Hippocampal formation (tissue), 2 donors: ENCODE data around the gene CHRFAM7A.
"Not testable (repeated sequence)": the region's sequence is repeated elsewhere in the genome, so short reads cannot be mapped to it uniquely, and the experiment has no call there.

Experiments
- DNase-seq, 2 donors: peaks; one replicate each; lab custom pipeline; 2025; lab: John Stamatoyannopoulos, UW

Gene CHRFAM7A

DNA sequence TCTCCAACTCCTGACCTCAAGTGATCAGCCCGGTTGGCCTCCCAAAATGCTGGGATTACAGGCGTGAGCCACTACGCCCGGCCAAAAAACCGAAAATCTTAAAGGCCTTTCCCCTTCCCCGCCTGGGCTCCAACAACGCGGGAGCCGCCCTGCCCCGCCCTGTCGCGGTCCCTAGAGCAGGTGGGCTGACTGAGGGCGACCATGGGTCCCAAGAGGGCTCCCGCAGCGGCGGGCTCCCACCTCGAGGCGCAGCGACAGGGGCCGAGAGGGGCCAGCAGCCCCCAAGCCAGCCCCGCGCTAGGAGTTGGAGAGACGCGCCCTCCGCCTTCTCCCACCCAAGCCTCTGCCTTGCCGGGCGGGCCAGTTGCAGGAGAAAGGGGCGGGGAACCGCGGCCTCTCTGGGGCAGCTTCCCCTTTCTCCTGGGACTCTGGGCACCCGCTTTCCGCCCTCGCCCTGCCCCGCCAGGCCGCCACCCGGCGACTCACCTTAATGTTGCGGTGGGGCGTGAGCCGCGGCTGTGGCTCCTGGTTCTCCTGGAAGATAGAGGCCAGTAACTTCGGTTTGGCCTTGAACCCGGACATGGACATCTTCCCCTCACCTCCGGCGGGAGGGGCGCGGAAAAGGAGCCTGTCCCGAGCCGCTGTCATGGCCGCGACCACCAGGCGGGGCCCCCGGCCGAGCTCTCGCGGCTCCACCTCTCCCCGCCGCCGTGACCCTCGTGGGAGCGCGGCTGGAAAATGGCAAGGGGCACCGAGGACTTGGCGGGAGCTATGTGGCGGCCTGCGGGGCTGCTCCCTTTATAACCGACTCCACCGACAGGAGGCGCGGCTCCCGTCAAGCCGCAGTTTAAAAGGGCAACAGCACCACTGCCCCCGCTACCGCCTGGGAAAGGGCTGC lies at the start of gene CHRFAM7A:
CHRFAM7A (minus strand) TSS at position 775 of the 898 bp plus-strand sequence. CDS start 10,189 bp downstream, outside the sequence.
- not testable (repeated sequence) for DNase-seq

DNA sequence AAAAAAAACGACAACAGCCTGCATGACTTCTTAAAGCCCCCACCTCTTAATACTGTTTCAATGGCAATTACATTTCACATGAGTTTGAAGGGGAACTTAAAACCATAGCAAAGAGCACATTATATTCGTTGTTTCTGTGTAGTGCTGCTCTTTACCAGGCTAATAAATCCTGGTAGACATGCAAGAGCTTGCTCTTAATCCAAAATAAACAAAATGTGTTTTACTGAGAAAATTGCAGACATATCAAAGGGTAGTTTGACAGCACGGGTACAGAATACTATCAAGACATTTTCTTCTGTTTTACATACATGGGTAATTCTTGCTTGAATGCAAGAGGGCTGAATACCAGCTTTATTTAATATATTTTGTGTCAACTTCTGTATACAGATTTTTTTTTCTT lies 45.0 kb upstream of the CHRFAM7A start:
- not testable (repeated sequence) for DNase-seq

- DNase-seq, result not testable (repeated sequence)
Measured at GRCh38 chr15:30435878-30436277, 42.5 kb upstream of the CHRFAM7A start.

- DNase-seq, result not testable (repeated sequence)
Measured at GRCh38 chr15:30420723-30421122, 27.4 kb upstream of the CHRFAM7A start.

- not testable (repeated sequence) for DNase-seq
Measured at GRCh38 chr15:30414160-30414559, 20.8 kb upstream of the CHRFAM7A start, which contains the start of gene GOLGA8R. Gene GOLGA8R, minus strand, starts transcription at chr15:30414260. Its CDS starts 98 bp downstream, at chr15:30414162.

- not testable (repeated sequence) for DNase-seq
Measured at GRCh38 chr15:30407636-30408035, 14.3 kb upstream of the CHRFAM7A start.

DNA sequence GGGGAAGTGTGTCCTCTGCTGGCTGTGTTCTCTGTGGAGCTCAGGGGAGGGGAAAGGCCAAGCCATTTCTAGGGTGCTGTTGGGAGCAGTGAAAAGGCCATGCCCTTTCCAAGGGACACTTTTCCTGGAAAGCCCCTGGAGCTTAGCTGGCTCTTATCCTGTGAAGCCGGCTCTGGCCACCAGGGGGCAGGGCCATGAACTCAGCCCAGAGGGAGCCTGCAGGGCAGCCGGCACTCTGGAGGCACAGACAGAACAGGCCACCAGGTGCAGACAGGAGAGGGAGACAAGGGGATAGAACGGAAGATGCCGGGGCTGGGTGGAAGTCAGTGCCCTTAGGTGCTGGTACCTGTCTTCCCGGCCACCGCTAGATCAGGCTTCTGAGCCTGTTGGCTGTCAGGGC lies 5.6 kb upstream of the CHRFAM7A start:
- DNase-seq, result not testable (repeated sequence)

DNA sequence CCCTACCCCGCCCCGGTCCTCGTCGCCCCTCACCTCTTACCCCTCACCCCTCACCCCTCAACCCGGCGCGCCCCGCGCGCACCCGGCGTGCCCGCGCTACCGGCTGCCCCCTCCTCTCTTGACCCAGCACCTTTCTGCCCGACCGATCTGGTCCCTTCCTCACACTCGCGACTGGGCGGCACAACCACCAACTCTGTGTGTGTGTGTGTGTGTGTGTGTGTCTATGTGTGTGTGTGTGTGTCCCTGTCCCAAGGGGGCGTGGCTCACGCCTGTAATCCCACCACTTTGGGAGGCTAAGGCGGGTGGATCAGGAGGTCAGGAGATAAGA lies 288 bp upstream of the CHRFAM7A start:
- DNase-seq, result not testable (repeated sequence)

DNA sequence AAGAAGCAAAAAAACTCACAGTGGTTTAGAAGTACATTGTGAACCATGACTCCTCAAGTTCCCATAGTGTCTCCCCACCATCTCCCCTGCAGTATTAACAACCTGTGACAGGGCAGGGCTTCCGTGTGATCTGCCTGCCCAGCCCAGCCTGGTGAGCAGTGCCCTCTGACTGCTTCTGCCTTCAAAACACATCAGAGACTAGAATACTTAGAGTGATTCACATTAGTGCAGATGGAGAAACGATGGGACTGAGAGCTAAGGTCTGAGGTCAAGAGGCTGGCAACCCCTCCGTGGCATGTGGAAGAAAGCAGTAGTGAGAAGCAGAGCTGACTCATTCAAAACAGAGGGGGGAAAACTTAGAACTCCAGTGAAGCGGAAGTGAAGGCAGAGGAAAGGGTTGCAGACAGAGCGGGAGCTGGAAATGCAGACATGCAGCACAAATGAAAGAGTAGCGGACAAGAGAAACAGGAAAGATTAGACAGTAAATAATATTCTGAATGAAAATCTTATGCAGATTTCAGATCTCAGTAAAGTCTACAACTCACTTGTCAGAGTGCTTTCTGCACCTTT lies 6.9 kb downstream of the CHRFAM7A start:
- not testable (repeated sequence) for DNase-seq

DNA sequence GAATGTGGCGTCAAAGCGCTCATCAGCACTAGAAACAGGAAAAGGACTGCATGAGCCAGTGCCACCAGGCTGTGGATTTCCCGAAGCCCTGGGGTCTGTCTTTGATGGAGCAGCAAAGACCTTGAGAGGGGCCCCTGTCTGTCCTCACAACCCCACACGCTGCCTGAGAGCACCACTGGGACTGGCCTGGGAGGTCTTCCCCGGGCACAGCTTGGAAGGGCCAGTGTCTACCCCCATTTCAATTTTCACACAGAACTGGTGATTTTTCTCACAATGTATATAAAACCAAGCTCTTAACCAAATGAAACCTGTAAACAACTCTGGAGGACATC lies 16.3 kb downstream of the CHRFAM7A start:
- not testable (repeated sequence) for DNase-seq

GRCh38 chr15:30376375-30377081 lies 16.8 kb downstream of the CHRFAM7A start:
- not testable (repeated sequence) for DNase-seq

- not testable (repeated sequence) for DNase-seq
Measured at GRCh38 chr15:30375872-30376271, 17.5 kb downstream of the CHRFAM7A start.

- DNase-seq, result not testable (repeated sequence)
Measured at GRCh38 chr15:30374862-30375261, 18.5 kb downstream of the CHRFAM7A start.

DNA sequence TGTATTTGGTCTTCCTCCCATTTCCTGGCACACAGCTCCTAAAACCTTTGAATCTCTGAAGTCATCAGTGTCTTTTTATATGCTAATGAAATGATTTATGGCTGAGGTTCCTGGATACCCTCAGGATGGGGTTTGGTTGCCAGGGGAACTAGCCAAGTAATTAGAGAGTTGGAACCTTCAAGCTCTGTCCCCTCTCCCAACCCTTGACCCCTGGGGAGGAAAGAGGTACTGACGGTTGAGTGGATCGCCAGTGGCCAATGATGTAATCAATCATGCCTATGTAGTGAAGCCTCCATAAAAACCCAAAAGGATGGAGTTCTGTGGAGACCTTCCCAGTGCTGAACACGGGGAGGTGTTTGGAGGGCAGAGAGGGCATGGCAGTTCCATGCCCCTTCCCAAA lies 25.1 kb downstream of the CHRFAM7A start:
- not testable (repeated sequence) for DNase-seq

DNA sequence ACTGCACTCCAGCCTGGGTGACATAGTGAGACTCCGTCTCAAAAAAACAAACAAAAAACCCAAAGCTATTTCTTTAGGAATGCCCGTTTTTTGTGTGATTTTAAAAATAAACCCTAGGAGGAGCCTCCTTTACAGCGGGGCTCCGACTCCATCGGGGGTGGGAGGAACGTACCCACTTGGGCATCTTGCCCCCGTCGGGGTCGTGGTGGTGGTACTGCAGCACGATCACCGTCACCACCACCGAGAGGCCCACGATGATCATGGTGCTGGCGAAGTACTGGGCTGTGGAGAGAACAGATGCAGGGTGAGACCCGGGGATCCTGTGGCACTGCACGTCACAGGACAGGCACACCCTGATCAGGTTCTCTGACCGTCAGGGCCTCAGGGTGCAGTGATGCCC lies 26.1 kb downstream of the CHRFAM7A start:
- DNase-seq, result not testable (repeated sequence)

- not testable (repeated sequence) for DNase-seq
Measured at GRCh38 chr15:30361404-30361803, 31.9 kb downstream of the CHRFAM7A start.

DNA sequence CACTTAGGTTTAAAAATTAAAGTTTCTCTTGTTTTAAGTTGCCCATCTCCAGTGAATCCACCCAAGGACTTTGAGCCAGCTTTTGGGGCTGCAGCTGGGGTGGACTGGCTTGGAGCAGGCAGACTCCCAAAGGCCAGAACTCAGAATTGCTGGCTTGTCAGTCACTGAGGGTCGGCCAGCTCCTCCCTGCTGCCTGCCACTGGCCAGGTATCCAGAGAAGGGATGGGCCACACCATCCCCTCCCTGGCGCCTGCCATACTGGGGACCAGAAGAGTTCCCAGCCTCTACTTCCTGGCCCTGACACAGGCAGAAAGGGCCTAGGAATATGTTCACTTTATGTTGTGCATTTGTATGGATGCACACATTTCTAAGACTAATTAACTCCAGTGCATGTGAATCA lies 32.4 kb downstream of the CHRFAM7A start:
- DNase-seq, result not testable (repeated sequence)

DNA sequence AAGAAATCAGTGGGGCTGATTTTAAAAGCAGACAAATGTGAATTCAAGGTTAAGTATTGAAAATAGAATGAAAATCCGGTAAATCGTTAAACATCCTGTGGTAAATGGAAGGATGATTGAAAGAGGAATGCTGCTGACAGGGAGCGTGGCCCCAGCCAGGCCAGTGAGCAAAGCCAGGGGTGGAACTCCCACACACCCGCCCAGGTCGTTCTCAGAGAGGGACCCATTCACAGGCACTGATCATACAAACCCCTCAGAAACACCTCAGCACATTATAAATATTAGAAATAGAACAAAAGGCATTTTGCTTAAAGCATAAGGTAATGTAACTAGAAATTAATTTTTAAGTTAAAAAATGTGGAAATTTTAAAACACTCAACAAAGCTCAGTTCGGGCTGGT lies 38.3 kb downstream of the CHRFAM7A start:
- DNase-seq, result not testable (repeated sequence)

- not testable (repeated sequence) for DNase-seq
Measured at GRCh38 chr15:30349803-30350202, 43.5 kb downstream of the CHRFAM7A start.

DNA sequence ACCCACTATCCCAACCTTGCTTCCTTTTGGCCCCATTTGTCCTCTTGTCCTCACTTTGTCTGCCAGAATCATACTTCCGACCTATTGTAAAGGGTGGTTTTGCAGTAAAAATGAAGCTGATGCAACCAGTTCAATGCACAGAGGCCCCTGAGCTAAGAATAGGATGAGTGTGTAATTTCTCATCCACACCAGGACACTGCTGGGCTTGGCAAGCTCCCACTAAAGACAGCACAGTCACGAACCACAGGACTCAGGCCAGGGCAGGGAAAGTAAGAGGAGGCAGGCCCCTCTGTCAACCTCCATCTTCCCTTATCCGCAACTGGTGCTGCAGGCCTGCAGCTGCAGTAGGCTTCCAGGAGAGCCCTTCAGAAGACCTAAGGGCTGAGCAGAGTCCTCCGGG lies 56.8 kb downstream of the CHRFAM7A start:
- not testable (repeated sequence) for DNase-seq

- not testable (repeated sequence) for DNase-seq
Measured at GRCh38 chr15:30334152-30334551, 59.2 kb downstream of the CHRFAM7A start.

- not testable (repeated sequence) for DNase-seq
Measured at GRCh38 chr15:30326145-30326544, 67.2 kb downstream of the CHRFAM7A start.
